NCI-H146 treated with DMSO at 0.1 percent for 48 hours (cell line): Measurements from ENCODE around the gene SPATA16.
"Not testable (repeated sequence)": the region's sequence is repeated elsewhere in the genome, so short reads cannot be mapped to it uniquely, and the experiment has no call there.

Source experiments
- DNase-seq: peaks from one replicate; lab custom pipeline; 2025; ENCODE audit not compliant: unreplicated experiment; lab: John Stamatoyannopoulos, UW

Gene SPATA16

GRCh38 chr3:172960626-172961182, 180.3 kb downstream of the SPATA16 start:
- DNase-seq: not testable (repeated sequence)

GRCh38 chr3:172958565-172958964, 182.5 kb downstream of the SPATA16 start:
- DNase-seq: no peak

- no peak for DNase-seq
These were observed 187.5 kb downstream of the SPATA16 start for GRCh38 chr3:172953571-172953970.

GRCh38 chr3:172951511-172951910, 189.5 kb downstream of the SPATA16 start:
- no peak for DNase-seq

- no peak for DNase-seq
These were observed 195.0 kb downstream of the SPATA16 start for GRCh38 chr3:172946061-172946460.

GRCh38 chr3:172939651-172940293, 201.3 kb downstream of the SPATA16 start:
- DNase-seq: no peak

GRCh38 chr3:172938788-172939187, 202.2 kb downstream of the SPATA16 start:
- no peak for DNase-seq

GRCh38 chr3:172931746-172932285, 209.2 kb downstream of the SPATA16 start:
- DNase-seq: no peak

GRCh38 chr3:172929451-172929850, 211.6 kb downstream of the SPATA16 start:
- no peak for DNase-seq

GRCh38 chr3:172924546-172924945, 216.5 kb downstream of the SPATA16 start:
- no peak for DNase-seq

- DNase-seq: peak; percentile 84
These were observed 221.7 kb downstream of the SPATA16 start for GRCh38 chr3:172919297-172919683.

- peak; percentile 90 for DNase-seq
These were observed 222.3 kb downstream of the SPATA16 start for GRCh38 chr3:172918568-172919296.

GRCh38 chr3:172918165-172918564, 222.9 kb downstream of the SPATA16 start:
- DNase-seq: peak; percentile 99

GRCh38 chr3:172915911-172916514, 225.0 kb downstream of the SPATA16 start:
- peak; percentile 100 for DNase-seq

- no peak for DNase-seq
These were observed 226.2 kb downstream of the SPATA16 start for GRCh38 chr3:172914854-172915253.

- DNase-seq: peak; percentile 44
These were observed 227.0 kb downstream of the SPATA16 start for GRCh38 chr3:172913911-172914655.

- no peak for DNase-seq
These were observed 229.9 kb downstream of the SPATA16 start for GRCh38 chr3:172911142-172911541.

GRCh38 chr3:172908771-172909270, 232.2 kb downstream of the SPATA16 start:
- DNase-seq: no peak

- no peak for DNase-seq
These were observed 235.6 kb downstream of the SPATA16 start for GRCh38 chr3:172905451-172905850.

- no peak for DNase-seq
These were observed 236.2 kb downstream of the SPATA16 start for GRCh38 chr3:172904711-172905373.
